Measurements from ENCODE around the gene SORCS1.

SORCS1 gene

GRCh38 chr10:106612381-106612780 is 552.1 kb downstream of the SORCS1 start:
- DNase-seq (ENCODE audit: low read depth in 2 of 2), result no peak
- H3K4me3 ChIP-seq (replicated peaks in 1 of 2; ENCODE audit: low read depth in 2 of 2, low read length in 2 of 2), result no peak overlapping the region

GRCh38 chr10:106609470-106610266 is 554.8 kb downstream of the SORCS1 start:
- peak in 1 of 2 donors; percentile 34 for DNase-seq (ENCODE audit: low read depth in 2 of 2)
- no peak overlapping the region for H3K4me3 ChIP-seq (replicated peaks in 1 of 2; ENCODE audit: low read depth in 2 of 2, low read length in 2 of 2)
- TF ChIP-seq CTCF (IDR thresholded peaks at IDR 0.05; ENCODE audit: low read depth, low read length), result peak; percentile 24

More at GRCh38 chr10:106612381-106612780, 552.1 kb downstream of the SORCS1 start:
- no peak for TF ChIP-seq CTCF (IDR thresholded peaks at IDR 0.05; ENCODE audit: low read depth, low read length)

- no peak overlapping the region for H3K4me3 ChIP-seq (replicated peaks in 1 of 2; ENCODE audit: low read depth in 2 of 2, low read length in 2 of 2)
- TF ChIP-seq CTCF (IDR thresholded peaks at IDR 0.05; ENCODE audit: low read depth, low read length), result no peak
- DNase-seq (ENCODE audit: low read depth in 2 of 2), result peak; percentile 32 to 58
These were observed 556.4 kb downstream of the SORCS1 start for GRCh38 chr10:106608066-106608465.

- no peak for TF ChIP-seq CTCF (IDR thresholded peaks at IDR 0.05; ENCODE audit: low read depth, low read length)
- H3K4me3 ChIP-seq (replicated peaks in 1 of 2; ENCODE audit: low read depth in 2 of 2, low read length in 2 of 2), result no peak overlapping the region
- no peak for DNase-seq (ENCODE audit: low read depth in 2 of 2)
These were observed 569.2 kb downstream of the SORCS1 start for GRCh38 chr10:106595281-106595680.

- DNase-seq (ENCODE audit: low read depth in 2 of 2), result no peak
- no peak for TF ChIP-seq CTCF (IDR thresholded peaks at IDR 0.05; ENCODE audit: low read depth, low read length)
These were observed 570.6 kb downstream of the SORCS1 start for GRCh38 chr10:106593876-106594275.

GRCh38 chr10:106592396-106592795 is 572.1 kb downstream of the SORCS1 start:
- no peak for TF ChIP-seq CTCF (IDR thresholded peaks at IDR 0.05; ENCODE audit: low read depth, low read length)
- no peak for DNase-seq (ENCODE audit: low read depth in 2 of 2)
- no peak overlapping the region for H3K4me3 ChIP-seq (replicated peaks in 1 of 2; ENCODE audit: low read depth in 2 of 2, low read length in 2 of 2)

More at GRCh38 chr10:106593876-106594275, 570.6 kb downstream of the SORCS1 start:
- no peak overlapping the region for H3K4me3 ChIP-seq (replicated peaks in 1 of 2; ENCODE audit: low read depth in 2 of 2, low read length in 2 of 2)
